ENCODE measurements around the gene PPP1R12B.
"Not testable (repeated sequence)": the region's sequence is repeated elsewhere in the genome, so short reads cannot be mapped to it uniquely, and the experiment has no call there.

PPP1R12B gene

GRCh38 chr1:202398439-202398838 lies 49.9 kb downstream of the PPP1R12B start:
- DNase-seq: peak in 5 of 51 donors; percentile 6 to 48 (median 14)

DNA sequence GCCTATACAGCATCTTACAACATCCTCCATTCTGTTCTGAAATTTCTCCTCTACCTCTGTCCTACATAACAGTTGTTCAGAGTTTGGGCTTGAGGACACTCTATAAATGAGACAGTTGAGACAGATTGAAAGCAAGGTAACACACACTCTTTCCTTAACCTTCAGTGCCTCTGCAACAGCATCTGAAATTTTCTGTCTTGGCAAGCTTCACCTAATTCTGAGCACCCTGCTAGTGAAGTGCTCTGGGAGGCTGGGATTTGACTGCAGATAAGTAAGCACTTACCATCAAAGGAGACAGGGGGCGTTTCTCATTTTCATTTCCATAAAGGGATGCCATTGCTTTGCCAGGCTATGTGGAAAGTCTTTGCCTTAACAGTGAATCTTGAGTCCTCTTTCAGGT lies 53.3 kb downstream of the PPP1R12B start:
- not testable (repeated sequence) for DNase-seq

GRCh38 chr1:202403381-202403780 lies 54.9 kb downstream of the PPP1R12B start:
- peak in 1 of 51 donors; percentile 3 for DNase-seq

DNA sequence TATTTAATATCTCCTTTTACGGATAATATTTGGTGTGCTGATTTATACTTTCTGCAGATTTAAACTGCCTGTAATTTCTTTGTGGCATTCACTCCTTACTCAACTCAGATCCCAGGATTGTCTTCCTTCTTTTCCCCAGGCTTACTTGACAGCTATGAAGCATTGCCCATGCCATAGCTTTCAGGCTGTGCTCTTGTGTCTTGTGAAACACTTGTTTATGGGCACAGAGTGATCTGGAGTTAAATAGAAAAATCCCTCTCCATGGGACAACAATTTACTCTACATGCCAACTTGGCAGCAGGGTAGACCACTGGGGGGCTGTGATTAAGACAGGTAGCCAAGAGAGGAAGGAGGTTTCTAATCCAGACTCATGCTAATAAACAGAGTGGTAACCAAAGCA lies 57.4 kb downstream of the PPP1R12B start:
- DNase-seq: peak in 2 of 51 donors; percentile 11 to 12

DNA sequence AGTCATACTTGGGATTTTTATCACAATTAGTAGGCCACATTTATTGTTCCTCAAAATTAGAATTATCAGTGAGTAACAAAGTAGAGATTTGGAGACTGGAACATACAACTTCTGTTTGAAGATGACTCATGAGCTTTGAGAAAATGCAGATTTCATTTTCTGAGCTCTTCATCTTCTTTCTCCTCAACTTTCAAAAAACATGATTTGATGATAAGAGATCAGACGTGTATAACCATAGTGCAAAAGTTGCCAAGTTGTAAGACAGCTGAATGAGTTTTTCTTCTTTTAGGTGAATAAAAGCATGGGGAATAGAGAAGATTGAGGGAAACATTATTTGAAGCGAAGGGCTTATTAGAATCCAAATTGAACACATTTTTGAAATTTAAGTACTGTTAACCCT lies 58.4 kb downstream of the PPP1R12B start:
- DNase-seq: not testable (repeated sequence)

GRCh38 chr1:202407378-202407777 lies 58.9 kb downstream of the PPP1R12B start:
- DNase-seq: not testable (repeated sequence)

DNA sequence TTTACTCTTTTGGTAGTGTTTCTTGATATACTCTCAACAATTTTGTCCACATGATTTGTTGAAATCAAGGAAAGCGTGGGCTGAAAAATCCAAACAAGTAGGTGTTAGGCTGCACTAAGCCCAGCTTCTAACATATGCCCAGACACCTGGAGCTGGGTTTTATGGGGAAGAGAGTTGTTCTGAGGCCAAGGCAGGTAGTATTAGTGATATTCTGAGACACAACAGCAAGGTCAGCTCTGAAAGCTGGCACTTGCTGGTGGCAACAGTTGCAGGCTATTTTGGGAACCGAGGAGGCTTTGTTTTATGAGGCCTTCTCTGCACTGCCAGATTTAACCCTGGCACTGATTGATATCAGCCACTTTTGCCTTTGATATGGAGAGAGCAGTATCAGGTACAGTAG lies 61.8 kb downstream of the PPP1R12B start:
- DNase-seq: peak in 5 of 51 donors; percentile 6 to 31 (median 11)

GRCh38 chr1:202410854-202411357 lies 62.4 kb downstream of the PPP1R12B start:
- DNase-seq: peak in 1 of 51 donors; percentile 57

DNA sequence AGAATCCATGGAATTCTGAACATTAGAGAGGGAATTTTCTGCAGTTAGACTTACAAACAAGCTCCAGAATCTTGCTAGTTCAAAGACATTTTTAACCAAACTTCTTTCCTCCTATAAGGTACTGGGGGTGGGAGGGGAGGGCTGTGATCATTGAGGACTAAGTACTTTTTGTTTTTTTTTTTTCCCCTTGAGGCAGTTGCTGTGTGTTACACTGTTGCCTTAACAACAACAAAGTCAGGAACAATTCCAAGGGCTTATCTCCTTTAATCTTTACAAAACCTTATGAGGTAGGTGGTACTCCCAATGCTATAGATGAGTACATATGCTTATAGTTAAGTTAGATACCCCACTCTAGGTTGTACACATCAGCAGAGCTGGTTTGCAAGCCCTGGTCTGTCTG lies 62.9 kb downstream of the PPP1R12B start:
- no peak for DNase-seq

GRCh38 chr1:202412421-202412820 lies 63.9 kb downstream of the PPP1R12B start:
- not testable (repeated sequence) for DNase-seq

GRCh38 chr1:202416641-202417040 lies 68.1 kb downstream of the PPP1R12B start:
- DNase-seq: peak in 7 of 51 donors; percentile 22 to 61 (median 31)

- DNase-seq: not testable (repeated sequence)
These were observed 68.6 kb downstream of the PPP1R12B start for GRCh38 chr1:202417141-202417540.

GRCh38 chr1:202417762-202418201 lies 69.3 kb downstream of the PPP1R12B start:
- peak in 5 of 51 donors; percentile 13 to 49 (median 41) for DNase-seq

DNA sequence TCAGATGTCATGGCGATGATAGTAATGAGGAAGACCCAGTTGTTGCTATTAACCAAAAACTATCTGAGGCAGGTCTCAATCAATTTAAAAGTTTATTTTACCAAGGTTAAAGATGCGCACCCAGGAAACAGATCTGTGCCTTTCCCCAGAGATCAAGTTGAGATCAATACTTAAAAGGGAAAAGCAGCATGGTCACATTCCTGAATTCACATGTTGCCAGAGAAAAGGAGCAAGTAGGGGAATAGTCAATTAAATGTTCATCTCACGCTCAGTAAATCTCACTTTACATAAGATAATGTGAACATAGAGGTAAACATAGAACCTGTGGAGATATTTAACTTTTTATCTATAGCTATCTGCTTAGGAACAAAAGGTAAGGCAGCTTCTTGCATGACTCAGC lies 71.2 kb downstream of the PPP1R12B start:
- DNase-seq: not testable (repeated sequence)

DNA sequence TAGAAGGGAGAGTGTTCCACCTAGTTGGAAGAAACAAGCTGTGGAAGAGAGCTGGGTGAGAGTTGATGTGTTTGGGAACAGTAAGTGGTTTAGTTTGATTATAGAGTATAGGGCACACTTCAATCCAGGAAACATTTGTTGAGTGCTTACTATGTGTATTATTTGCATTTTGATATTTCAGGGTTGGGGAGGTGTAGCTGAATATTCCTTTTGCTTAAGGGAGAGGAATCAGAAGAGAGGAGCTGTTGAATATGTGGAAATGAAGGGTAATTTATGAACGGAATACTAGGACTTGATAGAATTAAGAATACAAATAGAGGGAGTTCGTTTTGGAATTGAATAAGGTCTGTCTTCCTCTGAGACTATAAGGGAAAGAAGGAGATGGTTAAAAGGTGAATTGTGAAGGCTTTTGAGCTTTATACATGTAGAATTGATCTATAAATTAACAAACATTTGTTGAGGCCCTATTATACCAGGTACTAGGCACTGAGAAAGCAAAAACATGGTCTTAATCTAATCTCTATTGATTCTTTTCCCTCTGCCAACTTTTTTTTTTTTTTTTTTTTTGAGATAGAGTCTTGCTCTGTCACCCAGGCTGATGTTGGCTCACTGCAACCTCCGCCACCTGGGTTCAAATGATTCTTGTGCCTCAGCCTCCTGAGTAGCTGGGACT lies 72.1 kb downstream of the PPP1R12B start:
- DNase-seq: not testable (repeated sequence)

DNA sequence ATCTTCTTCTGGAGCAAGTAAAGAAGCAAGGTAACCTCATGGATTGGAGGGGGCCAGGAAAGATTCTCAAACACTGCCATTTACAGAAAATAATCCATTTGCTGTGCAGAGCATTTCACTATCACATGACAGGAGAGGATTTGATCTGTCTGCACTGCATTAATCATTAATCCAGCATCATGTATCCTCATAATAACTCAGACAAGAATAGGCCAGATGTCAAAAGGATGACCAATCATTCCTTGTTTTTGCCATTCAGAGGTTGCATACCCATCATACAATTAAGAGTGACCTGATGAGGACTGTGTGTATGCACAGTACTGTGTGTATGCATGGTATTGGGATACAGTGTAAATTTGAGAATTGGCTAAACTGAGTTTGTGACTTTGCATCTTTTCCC lies 74.2 kb downstream of the PPP1R12B start:
- DNase-seq: not testable (repeated sequence)

DNA sequence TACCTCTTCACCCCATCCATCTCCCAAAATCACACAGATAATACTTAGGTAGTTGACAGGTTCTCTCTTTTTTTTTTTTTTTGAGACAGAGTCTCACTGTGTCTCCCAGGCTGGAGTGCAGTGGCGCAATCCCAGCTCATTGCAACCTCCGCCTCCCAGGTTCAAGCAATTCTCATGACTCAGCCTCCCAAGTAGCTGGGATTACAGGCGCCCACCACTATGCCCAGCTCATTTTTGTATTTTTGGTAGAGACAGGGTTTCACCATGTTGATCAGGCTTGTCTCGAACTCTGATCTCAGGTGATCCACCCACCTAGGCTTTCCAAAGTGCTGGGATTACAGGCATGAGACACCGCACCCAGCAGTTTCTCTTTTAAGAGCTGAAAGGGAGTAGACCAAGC lies 75.8 kb downstream of the PPP1R12B start:
- DNase-seq: not testable (repeated sequence)

- DNase-seq: not testable (repeated sequence)
These were observed 81.6 kb downstream of the PPP1R12B start for GRCh38 chr1:202430111-202430510.

- not testable (repeated sequence) for DNase-seq
These were observed 83.8 kb downstream of the PPP1R12B start for GRCh38 chr1:202432338-202432737.

DNA sequence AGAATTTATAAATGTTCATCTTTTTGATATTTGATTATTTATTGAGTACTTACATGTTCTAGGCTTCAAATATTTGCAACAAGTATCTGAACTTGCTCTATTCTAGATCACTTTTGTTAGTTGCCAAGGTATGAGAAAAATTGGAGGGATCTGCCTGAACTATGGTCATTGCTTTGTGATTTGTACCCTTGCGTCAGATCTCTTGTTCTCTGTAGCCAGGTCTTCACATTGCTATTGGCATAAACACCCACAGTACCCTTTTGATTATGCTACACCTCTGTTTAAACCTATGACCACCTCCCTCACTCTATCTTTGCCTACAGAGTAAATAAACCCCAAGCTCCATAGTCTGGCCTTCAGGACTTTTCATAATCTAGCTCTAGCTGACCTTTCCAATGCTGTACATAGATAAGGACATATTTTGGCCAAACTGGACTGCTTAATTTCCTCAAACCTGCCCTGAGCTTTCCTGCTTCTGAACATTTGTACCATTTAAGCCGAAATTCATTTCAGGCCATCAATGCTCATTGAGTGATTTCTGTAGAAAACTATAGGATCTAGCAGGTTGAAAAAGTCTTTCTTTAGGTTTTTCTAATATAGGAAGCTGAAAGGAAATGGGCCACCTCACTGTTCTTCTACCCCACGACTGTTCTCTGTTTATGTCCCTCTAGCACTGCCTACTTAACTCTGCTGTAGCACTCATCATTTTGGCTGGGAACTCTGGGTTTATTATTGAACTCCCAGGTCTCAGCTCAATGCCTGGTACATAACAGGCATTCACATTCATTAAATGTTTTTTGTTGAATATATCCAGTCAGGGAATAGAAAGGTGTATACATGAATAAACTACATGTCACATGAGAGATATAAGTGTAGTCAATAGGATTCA lies 84.9 kb downstream of the PPP1R12B start:
- DNase-seq: no peak

- DNase-seq: no peak
These were observed 85.6 kb downstream of the PPP1R12B start for GRCh38 chr1:202434059-202434458.
